ENCODE data around the gene GALNT5.
"Not testable (repeated sequence)": the region's sequence is repeated elsewhere in the genome, so short reads cannot be mapped to it uniquely, and the experiment has no call there.

GALNT5 gene, protein sequence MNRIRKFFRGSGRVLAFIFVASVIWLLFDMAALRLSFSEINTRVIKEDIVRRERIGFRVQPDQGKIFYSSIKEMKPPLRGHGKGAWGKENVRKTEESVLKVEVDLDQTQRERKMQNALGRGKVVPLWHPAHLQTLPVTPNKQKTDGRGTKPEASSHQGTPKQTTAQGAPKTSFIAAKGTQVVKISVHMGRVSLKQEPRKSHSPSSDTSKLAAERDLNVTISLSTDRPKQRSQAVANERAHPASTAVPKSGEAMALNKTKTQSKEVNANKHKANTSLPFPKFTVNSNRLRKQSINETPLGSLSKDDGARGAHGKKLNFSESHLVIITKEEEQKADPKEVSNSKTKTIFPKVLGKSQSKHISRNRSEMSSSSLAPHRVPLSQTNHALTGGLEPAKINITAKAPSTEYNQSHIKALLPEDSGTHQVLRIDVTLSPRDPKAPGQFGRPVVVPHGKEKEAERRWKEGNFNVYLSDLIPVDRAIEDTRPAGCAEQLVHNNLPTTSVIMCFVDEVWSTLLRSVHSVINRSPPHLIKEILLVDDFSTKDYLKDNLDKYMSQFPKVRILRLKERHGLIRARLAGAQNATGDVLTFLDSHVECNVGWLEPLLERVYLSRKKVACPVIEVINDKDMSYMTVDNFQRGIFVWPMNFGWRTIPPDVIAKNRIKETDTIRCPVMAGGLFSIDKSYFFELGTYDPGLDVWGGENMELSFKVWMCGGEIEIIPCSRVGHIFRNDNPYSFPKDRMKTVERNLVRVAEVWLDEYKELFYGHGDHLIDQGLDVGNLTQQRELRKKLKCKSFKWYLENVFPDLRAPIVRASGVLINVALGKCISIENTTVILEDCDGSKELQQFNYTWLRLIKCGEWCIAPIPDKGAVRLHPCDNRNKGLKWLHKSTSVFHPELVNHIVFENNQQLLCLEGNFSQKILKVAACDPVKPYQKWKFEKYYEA

DNA sequence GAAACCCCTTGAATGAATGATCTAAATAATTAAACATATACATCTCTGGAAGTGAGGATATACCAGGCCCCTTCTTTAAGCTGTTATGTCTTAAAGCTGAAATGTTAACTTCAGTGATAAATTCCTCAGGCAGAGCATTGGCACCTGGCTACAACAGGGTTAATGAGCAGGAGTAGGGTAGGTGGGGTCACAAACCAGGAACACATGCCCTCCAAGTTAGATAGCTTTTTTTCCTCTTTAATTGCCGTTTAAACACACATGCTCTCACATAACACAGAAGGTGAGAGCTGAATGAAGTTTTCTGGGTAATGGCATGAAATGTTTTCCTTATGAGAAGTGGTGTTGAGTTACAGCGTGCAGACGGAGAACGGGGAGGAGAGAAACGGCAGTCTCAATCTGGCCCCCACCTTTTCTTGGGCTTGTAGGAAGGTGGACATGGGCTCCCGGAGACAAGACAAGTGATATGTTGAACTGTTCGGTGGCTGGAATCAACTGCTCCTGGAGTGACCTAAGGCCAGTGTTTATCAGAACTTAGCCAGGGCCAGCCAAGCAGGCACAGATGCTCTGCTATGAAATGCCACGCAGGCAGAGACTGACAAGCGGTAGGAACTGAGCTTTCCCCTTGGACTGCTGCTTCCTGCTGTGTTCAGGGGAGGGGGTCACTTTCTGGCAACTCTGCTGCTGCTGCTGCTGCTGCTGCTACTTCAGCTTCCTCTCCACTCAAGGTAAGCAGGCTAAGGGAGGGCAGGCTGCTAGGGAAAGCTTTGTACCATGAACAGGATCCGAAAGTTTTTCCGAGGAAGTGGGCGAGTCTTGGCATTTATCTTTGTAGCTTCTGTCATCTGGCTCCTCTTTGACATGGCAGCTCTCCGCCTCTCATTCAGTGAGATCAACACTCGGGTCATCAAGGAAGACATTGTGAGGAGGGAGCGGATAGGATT is at the start of gene GALNT5:
TSS of gene GALNT5 (plus strand) at position 394 of the 941 bp plus-strand sequence. CDS start at position 772, 378 bp downstream.
- no peak for DNase-seq

DNA sequence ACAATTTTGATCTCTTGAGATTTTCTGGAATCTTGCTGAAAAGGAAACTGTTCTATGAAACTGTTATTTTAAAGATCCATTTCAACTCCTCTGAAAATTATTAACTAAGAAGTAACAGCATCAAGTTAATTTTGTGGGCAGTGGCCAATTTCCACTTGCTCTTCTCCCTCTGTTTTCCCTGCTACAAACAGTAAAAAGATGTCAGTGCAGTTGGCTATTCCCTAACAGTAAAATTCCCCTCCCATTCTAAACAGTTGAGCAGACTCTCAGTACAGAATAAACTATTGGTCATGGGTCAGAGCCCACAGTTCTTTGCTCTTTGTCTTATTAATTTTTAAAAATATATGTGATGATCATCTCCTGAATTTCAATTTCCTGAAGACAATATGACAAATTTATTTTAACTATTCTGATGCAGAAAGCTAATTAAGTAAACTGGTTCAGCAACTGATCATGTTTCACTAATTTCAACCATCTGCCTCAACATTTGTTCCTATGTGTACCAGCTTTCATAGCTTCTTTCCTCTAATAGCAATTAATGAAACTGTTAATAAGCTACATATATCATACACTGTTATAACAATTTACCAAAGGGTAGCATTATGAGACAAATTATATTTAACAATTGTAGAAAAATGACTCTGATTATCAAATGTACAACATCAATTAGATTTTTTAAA is 41.1 kb upstream of the GALNT5 start:
- DNase-seq: no peak

DNA sequence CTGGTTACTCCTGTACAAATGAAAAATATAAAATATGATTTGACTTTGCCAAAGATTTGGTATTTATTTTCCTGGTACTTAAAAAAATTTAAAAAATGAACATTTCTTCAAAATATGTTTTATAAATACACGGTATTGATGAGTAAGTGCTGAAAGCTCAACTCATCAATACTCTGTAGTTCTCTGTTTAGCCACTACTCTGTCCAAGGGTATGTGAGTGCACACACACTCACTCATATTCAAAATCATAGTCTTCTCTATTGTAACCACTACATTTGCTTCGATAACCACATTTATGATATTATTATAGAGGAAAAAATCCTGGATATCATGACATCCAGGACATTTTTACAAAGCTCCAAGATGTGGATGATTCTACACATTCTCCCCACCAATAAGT is 40.1 kb upstream of the GALNT5 start:
- no peak for DNase-seq

DNA sequence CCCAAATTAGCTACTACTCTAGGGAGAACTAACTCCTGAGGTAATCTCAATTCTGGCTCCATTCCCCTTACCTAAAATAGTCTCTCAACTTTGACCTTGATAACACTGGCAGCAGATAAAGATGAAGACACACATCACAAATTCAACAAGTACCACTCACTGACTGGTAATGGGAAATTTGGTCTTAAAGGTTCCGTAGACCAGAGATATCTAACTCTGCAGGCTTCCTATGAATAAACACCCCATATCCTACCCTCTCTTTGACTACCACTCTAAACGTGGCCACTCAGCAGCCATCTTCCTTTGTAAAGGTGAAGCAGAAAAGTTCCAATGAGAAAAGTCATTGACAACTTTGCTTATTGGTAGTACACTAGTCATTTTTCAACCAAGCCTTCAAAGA is 38.6 kb upstream of the GALNT5 start:
- no peak for DNase-seq

DNA sequence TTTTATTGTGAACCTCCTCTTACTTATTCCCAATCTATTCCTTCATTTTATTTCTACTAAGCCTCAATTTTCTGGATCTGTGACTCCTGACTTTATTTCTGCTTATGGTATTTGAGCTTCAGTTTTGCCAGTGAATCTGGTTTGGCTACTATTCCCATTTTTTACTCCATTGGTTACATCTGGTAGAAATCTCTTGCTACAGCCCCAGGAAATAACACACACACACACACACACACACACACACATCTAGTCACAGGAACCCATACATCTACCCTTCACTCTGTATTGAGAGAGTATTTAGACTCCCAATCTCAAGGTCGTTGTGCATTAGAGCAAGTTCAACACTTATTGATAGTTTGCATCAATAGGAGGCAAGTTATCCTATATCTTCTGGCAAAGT is 37.0 kb upstream of the GALNT5 start:
- DNase-seq: no peak

DNA sequence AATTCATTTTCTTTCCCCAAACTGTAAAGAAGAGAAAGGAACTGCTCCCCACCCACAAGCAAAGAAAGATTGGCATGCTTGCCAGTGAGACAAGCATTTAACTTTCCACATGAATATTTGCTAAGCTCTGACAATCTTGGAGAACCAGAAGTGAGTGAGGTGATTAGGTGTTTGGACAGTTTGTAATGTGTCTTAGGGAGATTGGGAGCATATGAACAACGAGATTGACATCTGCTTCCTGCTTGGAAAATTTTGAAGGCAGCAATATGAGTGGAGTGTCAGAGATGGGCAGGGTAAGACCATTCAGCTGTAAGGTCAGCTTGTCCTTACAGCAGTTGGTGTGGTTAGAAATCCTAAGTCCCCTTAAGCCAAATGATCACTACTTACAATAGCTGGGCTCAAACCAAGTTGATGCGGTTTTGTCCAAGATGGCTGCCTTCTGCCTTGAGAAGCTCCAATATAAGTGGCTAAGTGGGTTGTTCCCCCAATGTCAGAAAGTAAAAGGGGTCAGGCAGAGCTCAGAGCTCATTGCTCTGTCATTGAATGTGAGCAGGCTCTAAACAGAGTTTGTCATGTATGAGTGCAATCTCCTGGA is 36.0 kb upstream of the GALNT5 start:
- no peak for DNase-seq

DNA sequence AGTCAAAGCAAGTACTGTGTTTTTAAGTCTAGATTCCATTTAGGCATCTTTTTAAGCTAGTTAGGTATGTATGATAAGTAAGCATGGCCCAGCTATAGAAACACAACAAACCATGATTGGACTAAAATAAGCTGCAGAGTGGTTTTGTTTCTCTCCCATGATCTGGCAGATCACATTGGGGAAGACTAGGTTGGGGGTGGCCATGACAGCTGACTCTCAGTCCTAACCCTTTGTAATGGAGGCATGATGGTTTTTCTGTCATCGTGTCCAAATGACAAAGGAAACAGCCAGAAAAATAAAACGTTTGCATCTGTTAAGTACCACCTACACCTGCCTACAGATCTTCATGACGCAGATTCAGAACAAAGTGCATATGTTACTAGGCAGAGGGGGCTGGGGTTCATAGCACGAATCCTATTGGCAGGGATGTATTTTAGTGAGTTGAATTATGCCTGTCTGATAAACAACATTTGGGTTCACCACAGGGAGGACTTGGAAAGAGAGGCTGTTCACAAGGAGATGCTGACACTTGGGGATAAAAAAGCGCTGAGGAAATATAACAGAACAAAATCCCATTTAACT is 33.8 kb upstream of the GALNT5 start:
- no peak for DNase-seq

DNA sequence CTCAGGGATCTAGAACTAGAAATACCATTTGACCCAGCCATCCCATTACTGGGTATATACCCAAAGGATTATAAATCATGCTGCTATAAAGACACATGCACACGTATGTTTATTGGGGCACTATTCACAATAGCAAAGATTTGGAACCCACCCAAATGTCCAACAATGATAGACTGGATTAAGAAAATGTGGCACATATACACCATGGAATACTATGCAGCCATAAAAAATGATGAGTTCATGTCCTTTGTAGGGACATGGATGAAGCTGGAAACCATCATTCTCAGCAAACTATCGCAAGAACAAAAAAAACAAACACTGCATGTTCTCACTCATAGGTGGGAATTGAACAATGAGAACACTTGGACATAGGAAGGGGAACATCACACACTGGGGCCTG is 33.1 kb upstream of the GALNT5 start:
- not testable (repeated sequence) for DNase-seq

DNA sequence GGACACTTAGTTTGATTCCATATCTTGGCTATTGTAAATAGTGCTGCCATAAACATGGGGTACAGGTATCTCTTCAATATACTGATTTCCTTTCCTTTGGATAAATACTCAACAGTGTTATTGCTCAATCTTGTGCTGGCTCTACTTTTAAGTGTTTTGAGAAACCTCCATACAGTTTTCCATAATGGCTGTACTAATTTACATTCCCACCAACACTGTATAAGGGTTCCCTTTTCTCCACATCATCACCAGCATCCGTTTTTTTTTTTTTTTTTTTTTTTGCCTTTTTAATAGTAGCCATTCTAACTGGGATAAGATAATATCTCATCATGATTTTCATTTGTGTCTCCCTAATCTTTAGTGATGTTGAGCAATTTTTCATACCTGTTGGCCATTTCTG is 29.9 kb upstream of the GALNT5 start:
- no peak for DNase-seq

DNA sequence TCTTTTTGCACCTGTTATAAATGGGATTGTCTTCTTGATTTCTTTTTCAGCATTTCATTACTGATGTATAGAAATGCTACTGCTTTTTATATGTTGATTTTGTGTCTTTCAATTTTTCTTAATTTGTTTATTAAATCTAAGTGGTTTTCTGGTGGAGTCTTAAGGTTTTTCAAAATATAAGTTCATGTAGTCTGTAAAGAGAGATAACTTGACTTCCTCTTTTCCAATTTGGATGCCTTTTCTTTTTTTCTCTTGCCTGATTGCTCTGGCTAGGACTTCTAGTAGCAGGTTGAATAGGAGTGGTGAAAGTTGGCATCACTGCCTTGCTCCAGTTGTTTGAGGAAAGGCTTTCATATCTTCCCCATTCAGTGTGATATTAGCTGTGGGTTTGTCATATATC is 28.6 kb upstream of the GALNT5 start:
- peak in 1 of 2 experiments; percentile 8 for DNase-seq

DNA sequence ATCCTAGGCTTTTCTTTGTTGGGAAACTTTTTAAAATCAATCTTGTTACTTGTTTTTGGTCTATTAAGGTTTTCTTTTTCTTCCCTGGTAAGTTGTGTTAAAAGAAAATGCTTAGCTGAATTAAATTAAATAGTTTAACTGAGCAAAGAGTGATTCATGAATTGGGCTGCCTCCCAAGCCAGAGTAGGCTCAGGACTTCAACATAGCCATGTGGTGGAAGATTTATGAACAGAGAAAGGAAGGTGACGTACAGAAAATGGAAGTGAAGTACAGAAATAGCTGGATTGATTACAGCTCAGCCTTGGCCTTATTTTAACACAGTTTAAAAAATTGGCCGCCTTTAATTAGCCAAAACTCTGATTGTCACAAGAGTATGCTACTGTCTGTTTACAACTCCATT is 27.9 kb upstream of the GALNT5 start:
- DNase-seq: no peak

DNA sequence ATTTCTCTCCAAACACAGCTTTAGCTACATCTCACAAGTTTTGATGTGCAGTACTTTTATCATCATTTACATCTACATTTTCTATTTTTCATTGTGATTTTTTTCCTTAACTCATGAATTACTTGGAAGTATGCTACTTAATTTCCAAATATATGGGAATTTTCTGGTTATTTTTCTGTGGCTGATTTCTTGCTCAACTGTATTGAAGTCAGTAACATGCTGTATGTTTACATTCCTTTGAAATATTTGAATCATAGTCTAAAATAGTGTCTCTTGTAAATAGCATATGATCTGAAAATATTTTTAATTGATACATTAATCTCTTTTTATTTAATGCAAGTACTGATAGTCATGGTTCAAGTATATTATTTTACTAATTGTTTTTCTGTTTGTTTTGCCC is 26.0 kb upstream of the GALNT5 start:
- no peak for DNase-seq

DNA sequence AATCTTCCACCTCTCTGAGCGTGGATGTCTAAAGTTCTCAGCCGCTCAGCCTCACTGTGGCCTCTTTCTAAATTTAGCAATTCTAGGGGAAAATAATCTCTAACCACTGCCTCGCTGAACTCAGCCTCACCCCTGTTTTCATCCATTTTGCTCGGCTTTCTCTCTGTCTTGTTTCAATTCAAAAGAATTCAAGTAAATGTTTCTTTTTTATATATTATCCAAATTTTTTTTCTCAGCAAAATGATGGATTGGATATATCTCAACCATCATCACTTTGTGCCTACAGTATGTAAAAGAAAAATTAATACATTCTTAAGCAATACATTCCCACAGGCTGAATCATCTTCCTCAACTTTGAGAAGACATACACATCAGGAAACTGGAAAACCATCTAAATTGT is 24.0 kb upstream of the GALNT5 start:
- DNase-seq: no peak

DNA sequence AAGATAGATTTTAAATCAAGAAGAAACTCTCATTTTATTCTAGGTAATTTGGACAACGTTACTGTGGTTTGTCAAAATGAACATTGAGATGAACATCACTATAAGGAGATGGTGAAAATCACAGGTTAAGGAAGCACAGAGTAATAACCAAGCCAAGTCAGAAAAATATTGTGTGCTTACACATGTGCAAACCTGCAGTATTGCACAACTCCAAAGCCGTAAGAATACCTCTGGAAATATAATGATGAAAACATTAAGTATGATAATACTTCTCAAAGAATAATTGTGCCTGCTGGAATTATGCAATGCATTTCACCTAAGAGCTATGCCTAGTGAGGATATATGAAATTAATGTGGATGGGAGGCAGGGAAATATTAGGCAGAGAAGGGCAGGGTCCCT is 21.1 kb upstream of the GALNT5 start:
- no peak for DNase-seq

DNA sequence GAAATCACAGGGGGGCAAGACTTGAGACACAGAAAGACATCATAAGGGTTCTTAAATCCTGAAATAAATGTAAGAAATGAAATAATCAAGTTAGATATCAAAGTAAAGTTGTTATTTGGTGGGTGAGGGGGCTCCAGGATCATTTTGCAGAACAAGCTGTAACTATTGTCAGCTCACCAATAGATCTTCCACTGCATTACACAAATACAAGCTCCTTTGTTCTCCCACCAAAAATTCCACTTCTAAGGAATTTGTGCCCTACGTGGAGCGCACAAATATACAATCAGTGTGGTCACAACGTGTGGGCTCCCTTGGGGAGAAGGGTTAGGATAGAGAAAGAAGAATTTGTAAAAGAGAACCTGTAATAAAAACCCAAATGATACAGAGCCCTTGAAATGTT is 19.2 kb upstream of the GALNT5 start:
- no peak for DNase-seq

DNA sequence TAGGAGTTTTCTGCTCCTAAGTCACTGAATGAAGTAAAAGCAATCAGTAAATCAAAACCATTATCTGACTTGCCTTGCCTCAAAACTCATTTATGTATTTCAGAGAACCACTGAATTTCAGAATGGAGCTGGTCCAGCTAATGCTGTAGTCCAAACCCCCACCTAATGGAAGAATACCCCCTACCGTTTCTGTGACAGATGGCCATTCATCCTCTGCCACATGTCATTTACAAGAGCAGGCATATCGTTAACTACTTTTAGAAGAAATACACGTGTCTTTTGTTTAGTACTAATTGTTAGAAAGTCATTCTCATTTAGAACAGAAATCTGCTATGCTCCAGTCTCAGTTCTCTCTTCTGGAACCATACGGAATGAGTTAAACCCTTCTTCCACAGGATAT is 12.8 kb upstream of the GALNT5 start:
- no peak for DNase-seq

DNA sequence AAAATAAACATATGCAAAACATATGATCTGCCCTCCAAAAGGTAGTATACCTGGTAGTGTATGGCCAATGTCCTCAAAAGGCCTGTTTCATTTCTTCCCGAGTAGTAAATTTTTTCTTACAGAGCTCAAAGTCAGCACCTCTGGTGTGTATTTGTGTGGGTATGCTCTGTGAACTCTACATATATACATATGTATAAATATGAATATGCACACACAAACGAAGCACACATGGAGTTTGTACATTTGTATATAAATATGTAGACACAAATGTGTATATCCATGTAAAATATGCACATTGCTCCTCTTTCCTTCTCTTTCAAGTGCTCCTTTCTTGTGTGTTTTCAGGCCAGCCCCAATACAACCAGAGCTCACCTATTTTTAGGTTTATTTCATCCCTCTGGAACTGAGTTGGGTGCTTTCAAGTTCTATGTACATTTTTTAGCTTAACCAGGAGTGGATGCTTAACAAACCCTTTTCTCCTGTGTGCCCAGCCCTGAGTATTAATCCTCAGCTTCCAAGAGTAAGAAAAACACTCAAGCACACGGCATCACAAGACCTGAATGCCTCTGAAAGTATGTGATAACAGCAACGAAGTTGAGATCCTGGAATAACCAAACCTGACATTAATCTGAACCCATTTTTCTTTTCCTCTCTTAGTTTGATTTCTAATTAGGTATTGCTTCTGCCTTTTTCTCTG is 12.2 kb upstream of the GALNT5 start:
- DNase-seq: no peak

DNA sequence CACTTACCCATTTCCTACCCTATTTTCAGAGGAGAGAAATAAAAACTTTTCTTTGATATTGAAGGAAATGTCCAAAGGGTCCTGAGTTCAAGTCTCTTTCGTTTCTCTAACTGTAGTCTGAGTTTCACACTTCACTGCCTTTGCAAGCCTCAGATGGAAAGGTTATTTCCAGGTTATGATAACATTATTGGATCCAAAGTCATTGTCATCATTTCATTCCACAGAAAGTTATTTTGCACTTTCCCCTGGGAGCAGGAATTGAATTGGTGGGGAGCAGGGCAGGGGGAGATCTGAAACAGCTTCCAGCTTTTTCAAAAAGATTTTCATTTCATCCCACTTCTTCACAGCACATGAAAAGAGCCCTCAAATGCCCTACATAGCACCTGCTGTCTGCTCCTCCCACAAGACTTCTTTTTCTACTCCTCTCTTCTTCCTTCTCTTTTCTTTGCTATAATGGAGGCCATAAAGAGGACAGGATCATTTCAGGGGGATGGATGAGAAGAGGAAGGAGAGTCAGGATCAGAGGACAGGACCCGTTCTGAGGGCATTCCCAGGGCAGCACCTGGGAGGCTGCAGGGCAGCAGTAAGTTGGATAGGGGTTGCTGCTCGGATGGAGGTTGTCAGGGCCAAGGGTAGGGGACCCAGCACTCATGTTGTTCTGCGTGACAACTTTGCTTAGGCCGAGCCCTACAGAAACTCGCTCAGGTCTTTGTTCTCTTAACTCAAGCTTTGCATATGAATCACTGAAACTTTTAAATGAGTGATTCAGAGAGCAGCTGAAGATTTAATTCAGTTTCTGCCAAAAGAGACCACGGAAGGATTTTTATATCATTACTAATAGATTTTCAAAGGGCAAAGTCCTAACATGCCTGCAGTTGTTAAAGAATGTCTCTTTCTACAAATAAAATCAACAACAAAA is 11.4 kb upstream of the GALNT5 start:
- no peak for DNase-seq

DNA sequence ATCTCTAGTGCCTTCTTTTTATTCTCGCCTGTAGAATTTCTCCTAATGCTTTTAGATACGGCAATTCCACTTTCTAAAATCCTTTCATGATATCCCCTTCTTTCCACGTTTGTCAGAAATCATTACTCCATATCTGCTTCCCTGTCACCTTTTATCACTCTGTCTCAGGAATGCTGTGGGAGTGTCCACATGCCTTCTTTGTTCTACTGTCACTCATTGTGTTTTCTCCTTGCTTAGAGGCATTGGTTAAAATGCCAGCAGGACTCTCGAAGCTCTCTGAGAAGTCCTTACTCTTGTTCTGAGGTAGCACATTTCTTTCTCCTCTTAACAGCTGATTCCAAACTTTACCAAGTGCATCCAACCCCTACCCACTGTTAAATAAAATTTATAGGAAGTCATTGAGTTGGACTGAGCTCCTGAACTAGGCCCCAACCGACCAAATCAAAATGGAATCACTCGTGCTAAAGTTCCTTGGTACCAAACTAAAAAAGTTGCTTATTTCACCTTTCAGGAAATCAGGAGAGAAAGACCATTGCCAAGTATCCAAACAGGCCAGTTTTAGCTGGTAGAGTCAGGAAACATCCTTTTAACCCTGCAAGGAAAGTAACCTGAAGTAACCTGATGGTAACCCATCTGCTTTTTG is 10.6 kb upstream of the GALNT5 start:
- no peak for DNase-seq
